ENCODE data around the gene IQUB.
"Not testable (repeated sequence)": the region's sequence is repeated elsewhere in the genome, so short reads cannot be mapped to it uniquely, and the experiment has no call there.

IQUB gene

DNA sequence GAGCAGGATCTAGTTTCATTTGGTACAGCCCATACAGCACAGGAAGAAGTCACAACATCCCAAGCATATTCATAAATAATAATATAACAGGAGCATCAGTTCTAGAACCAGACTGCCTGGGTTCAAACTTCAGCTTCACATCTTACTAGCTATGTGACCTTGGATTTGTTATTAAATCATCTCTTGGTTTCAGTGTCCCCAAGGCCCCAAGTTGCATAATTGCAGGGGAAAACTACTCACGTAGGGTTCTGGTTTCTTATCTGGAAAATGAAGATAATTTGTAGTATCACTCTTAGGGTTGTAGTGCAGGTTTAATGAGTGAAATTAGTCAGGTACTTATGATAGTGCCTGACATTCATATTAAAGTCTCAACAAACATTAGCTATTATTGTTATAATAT lies 5.5 kb upstream of the IQUB start:
- DNase-seq (ENCODE audit: low spot score) = no peak

DNA sequence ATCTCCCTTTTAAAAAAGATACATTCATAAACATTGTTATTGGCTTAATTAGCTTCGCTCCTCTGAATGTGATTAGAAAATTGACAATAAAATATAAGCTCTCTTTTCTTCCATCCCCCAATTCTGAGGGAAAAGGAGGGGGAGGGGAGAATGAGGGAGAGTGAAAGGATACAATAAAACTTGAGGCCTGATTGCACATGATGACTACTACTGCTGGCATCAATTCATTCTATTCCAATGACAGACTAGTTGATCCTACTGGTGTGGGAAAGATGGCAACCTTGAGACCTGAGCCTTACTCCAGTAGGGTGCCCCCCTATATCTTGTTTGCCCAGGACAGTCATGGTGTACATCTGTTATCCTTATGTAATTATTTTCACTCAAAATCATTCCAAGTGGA lies 4.5 kb upstream of the IQUB start:
- no peak for DNase-seq (ENCODE audit: low spot score)

DNA sequence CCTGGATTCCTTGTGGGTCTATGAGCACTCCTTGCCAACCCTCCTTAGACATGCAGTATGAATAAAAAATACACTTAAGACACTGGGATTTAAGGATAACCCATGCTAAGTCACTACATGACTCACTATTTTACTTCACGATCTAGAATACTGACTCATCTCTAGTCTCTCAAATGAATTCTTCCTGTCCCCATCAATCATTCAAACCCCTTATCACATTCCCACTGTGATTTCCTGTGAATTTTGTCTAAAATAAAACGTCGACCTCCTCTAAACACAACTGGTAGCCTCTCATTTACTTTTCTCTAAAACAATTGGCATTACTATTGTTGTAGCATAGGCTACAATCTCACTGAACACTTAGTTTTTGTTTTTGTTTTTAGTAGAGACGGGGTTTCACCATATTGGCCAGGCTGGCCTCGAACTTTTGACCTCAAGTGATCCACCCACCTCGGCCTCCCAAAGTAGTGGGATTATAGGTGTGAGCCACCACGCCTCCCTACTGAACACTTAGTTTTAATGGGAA lies 3.9 kb upstream of the IQUB start:
- no peak for DNase-seq (ENCODE audit: low spot score)

DNA sequence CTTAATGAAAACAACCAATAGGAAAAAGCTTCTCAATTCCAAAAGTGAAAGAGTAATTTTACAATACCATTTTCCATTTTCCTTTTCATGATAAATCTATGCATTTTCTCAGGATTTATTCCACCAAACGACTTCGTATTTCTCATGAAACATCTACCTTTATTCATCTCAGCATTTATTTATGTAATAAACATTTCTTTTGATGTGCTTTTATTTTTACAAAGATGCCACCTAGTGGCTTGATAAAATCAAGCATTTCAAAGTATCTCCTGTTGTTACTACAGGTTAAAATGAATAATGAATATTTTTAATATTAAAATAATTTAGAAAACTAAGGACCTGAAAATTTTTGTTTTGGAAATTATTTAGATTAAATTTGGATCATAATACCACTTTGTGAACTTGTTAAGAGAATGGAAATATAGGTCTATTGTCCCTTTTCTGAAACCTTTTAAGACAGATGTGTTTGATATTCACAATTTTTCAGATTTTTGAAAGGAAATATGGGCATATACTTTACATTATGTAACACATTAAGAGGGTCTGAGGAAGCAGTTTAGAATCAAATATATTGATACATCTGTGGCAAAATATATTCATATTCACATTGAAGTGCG lies 2.7 kb upstream of the IQUB start:
- DNase-seq (ENCODE audit: low spot score) = no peak

DNA sequence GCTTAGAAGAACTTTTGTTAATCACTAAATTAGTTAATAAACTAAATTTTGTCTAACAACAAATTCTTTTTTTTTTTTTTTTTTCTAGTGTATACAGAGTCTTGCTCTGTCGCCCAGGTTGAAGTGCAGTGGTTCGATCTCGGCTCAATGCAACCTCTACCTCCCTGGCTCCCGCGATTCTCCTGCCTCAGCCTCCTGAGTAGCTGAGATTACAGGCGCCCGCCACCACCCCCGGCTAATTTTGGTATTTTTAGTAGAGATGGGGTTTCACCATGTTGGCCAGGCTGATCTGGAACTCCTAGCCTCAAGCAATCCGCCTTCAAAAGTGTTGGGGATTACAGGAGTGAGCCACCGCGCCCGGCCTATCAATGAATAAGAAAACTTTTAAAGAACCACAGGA lies 1.1 kb upstream of the IQUB start:
- DNase-seq (ENCODE audit: low spot score) = no peak

DNA sequence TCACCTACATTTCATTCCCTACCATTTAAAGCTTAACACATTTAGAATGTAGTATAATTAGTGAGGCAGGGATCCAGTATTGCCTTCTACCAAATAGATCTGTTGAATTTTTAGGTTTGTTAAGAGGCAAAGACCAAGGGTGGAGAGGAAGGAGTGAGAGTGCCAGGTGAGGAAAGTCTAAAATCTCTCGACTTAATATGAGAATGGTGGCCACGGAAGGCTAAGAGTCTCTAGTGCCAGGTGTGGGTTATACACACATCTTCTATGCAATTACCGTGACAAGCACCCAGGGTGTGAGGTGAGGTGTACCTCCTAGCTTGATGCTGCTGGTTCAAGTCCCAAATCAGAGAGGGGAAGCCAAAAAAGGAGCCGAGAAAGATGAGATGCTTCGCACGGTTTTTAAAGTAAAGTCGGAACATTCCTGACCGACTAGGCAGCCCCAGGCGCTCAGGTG lies 439 bp downstream of the IQUB start:
- no peak for DNase-seq (ENCODE audit: low spot score)

DNA sequence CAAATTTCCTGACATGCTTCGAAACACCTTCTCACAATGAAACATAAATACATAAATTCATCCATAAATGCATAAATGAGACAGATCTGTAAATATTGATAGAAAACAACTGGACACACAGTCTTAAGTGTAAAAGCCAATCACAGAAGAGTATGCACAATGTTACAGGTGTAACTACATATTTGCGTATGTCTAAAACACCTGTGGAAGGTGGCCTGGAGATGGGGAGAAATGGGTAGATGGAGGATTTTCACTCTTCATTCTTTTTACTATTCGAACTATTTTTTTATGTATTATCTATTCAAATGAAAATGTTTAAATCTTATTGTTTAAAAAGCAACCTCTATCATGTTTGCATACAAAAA lies 860 bp downstream of the IQUB start:
- DNase-seq (ENCODE audit: low spot score) = no peak

DNA sequence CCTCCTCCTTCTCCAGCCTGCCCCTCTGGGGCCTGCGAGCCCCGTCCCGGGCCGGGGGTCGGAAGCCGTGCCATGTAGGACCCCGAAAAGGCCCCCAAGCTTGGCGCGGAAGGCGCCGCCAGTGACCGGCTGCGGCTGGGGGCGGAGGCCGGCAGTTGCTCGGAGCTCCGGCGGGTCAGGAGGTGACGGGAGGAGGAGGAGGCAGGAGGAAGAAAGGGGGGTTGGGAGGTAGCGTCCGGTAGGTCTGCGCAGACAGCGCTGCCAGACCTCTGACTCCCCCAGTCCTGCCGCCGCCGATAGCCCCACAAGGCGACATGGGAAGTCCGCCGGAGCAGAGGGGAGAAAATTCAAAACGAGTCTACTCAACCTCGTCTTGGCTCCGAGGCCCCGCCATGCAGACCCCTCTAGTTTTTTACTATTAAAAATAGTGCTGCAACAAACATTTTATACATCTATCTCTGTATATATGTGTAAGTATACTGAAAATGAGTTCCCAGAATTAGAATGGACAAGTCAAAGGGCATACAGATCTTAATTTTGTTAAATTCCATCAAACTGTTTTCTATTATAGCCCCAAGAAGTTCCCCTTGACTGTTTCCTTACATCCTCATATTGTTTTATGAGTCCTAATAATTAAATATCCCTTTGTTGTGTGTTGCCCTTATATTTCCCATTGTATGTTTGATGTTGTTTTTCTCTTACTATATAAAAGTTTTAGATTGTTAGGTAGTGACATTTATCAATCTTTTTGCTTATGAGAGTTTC lies 1.4 kb downstream of the IQUB start:
- DNase-seq (ENCODE audit: low spot score) = not testable (repeated sequence)

DNA sequence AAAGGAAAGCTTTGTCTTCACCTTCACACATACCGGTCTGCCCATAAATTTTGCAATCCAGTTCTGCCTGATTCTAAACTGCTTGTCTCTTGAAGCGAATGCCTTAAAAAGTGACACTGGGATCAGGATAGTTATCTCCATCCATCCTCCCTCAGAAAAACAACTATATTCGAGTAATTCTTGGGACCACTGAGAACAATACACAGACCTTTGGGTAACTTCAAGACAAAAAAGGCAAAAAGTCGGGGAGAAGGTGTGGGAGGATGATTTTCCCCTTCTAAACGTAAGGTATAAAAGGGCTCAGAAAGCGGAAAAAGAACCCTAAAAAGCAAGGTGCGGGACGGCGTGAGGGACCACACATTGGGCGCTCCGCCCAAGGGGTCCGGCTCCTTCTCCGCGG lies 2.1 kb downstream of the IQUB start:
- not testable (repeated sequence) for DNase-seq (ENCODE audit: low spot score)

DNA sequence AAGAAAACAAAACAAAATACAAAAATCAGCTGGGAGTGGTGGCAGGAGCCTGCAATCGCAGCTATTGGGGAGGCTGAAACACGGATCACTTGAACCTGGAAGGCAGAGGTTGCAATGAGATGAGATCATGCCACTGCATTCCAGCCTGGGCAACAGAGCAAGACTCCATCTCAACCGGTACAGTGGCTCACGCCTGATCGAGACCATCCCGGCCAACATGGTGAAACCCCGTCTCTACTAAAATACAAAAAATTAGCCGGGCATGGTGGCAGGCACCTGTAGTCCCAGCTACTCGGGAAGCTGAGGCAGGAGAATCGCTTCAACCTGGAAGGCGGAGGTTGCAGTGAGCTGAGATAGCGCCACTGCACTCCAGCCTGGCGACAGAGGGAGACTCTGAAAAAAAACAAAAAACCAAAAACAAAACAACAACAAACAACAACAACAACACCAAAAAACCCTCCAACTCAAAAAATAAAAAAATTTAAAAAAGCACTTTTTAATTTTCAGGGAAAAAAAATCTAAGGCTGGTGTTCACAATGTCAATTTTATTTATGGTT lies 4.3 kb downstream of the IQUB start:
- DNase-seq (ENCODE audit: low spot score) = not testable (repeated sequence)

DNA sequence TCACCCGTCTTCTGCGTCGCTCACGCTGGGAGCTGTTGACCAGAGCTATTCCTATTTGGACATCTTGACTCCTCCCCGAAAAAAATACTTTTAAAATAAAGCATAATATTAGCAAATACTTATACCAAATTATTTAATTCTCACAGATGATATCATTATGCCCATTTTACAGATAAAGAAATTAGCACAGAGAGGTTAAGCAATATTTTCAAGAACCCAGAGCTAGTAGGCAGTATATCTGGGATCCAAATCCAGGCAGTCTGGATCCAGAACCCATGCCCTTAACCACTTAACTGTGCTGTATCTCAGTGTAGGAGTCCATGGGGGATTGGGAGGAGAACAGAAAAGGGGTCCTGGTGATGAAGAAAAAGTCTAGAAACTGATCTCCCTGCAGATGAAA lies 6.1 kb downstream of the IQUB start:
- no peak for DNase-seq (ENCODE audit: low spot score)

DNA sequence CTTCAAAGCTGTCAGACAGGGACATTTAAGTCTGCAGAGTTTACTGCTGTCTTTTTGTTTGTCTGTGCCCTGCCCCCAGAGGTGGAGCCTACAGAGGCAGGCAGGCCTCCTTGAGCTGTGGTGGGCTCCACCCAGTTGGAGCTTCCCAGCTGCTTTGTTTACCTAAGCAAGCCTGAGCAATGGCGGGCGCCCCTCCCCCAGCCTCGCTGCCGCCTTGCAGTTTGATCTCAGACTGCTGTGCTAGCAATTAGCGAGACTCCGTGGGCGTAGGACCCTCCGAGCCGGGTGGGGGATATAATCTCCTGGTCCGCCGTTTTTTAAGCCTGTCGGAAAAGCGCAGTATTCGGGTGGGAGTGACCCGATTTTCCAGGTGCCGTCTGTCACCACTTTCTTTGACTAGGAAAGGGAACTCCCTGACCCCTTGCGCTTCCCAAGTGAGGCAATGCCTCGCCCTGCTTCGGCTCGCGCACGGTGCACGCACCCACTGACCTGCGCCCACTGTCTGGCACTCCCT lies 6.6 kb downstream of the IQUB start:
- DNase-seq (ENCODE audit: low spot score) = not testable (repeated sequence)

DNA sequence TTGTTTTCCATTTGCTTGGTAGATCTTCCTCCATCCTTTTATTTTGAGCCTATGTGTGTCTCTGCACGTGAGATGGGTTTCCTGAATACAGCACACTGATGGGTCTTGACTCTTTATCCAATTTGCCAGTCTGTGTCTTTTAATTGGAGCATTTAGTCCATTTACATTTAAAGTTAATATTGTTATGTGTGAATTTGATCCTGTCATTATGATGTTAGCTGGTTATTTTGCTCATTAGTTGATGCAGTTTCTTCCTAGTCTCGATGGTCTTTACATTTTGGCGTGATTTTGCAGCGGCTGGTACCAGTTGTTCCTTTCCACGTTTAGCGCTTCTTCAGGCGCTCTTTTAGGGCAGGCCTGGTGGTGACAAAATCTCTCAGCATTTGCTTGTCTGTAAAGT lies 7.9 kb downstream of the IQUB start:
- not testable (repeated sequence) for DNase-seq (ENCODE audit: low spot score)

DNA sequence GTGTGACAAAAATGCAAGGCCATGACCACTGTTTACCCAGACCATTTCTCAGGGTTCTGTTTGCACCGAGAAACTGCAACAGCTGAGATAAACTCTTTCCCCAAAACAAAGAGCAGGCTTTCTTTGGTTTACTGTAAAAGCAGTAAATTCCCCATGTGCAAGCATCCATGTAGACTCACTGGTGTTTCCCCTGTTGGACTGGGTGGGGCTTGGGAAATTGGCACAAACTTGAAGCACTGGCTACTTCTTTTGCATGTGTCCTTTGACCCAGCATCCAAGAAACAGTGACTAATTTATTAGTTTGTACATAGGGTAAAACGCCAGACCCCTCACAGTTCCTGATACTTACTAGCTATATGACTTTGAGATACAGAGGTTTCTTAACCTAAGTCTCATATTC lies 12.3 kb downstream of the IQUB start:
- peak; percentile 25 for DNase-seq (ENCODE audit: low spot score)

DNA sequence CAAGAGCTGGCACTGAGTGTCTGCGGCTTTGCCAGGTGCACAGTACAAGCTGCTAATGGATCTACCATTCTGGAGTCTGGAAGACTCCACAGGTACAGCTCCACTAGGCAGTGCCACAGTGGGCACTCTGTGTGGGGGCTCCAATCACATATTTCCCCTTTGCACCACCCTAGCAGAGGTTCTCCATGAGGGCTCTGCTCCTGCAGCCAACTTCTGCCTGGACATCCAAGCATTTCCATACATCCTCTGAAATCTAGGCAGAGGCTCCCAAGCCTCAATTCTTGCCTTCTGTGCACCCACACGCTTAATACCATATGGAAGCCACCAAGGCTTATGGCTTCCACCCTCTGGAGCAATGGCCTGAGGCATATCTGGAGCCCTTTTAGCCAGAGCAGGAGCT lies 29.2 kb downstream of the IQUB start:
- no peak for DNase-seq (ENCODE audit: low spot score)

DNA sequence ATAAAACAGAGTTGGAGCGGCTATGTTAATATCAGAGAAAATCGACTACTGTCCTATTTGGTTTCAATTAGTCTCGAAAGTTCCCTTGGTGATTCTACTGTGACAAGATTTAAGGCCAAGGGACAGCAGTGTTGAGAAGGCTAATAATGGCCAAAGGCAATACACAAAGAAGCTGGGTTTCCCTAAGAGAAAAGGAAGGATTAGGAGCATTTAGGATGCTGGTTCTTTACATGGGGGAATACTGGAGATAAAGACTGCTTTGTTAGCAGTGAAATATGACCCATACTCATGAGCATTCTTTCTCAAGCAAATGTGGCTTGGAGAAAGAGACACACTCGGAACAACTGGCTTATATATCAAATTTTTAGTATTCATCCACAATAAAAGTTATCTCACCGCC lies 32.2 kb downstream of the IQUB start:
- no peak for DNase-seq (ENCODE audit: low spot score)

DNA sequence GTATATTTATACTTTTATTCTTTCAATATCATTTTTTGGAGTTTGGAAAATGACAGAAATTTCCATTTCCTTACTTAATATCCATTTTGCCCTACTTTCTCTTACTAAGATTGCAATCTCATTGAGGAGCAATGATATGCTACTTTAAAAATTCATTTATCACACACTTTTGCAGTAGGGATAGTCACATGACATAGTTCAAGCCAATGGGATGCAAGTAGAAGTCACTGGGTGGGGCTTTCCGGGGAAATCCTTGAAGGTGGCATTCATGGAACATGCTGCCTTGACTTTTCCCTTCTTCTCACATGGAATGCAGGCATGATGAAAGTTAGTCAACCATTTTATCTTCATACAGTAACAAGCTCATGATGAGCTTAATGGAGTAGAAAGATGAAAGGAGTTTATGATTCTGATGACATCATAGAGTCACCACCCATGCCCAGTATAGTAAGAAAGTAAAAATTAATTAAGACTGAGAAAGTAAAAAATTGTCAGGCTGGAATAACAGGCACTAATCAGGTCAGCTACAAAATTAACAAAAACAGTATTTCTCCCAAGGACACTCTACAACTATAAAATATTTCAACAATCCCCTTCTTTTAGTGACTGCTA lies 33.4 kb downstream of the IQUB start:
- DNase-seq (ENCODE audit: low spot score) = no peak

DNA sequence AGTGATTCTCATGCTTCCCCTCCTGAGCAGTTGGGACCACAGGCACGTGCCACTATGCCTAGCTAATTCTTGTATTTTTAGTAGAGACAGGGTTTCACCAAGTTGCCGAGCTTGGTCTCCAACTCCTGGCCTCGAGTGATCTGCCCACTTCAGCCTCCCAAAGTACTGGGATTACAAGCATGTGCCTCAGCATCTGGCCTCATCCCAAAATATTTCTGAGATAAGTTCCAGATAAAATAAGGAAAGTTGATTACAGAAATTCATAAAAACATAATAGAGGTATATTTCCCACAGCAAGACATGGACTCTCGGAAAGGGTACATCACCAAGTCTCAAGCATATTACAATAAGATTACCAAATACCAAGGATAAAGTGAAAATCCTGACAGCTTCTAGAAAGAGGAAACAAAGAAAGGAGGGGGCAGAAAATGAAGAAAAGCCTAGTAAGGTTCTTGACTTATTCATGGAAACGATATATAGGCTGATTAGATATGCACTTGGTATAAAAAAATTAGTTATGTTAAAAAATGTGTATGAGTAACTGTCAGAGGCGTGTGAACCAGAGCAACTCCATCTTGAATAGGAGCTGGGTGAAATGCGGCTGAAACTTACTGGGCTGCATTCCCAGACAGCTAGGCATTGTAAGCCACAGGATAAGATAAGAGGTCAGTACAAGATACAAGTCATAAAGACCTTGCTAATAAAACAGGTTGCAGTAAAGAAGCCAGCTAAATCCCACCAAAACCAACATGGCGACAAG lies 35.0 kb downstream of the IQUB start:
- no peak for DNase-seq (ENCODE audit: low spot score)

DNA sequence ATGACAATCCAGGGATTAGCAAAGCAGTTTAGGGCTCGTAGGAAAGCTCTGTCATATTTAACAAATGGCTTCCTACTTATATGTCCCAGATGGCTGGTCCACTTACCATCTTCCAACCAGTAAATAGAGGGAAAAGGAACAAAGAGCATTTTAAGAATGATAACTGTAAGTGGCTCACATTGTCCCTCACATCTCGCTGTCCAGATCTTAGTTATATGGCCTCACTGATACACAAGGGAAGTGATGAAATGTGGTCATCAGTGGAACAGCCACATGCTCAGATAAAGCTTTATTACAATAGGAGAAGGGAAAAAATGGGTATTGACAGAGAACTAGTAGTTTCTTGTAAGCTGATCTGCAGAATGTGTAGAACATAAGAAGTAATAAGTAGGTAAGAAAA lies 35.8 kb downstream of the IQUB start:
- no peak for DNase-seq (ENCODE audit: low spot score)

DNA sequence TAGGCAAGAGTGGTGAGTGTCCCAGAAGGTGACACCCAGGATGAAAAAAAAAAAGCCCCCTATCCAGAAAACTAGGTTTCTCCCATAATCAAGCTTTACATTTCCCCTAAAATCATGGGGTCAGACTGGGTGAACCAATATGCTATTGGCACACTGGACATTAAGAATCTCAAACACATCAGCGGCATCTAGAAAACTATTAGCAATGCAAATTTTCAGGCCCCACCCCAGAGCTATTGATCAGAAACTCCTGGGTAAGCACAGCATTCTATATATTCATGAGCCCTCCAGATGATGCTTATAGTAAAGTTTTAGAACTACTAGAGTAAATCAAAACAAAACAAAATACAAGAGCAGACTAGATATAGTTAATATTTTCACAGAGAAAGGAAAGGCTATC lies 36.4 kb downstream of the IQUB start:
- DNase-seq (ENCODE audit: low spot score) = no peak

DNA sequence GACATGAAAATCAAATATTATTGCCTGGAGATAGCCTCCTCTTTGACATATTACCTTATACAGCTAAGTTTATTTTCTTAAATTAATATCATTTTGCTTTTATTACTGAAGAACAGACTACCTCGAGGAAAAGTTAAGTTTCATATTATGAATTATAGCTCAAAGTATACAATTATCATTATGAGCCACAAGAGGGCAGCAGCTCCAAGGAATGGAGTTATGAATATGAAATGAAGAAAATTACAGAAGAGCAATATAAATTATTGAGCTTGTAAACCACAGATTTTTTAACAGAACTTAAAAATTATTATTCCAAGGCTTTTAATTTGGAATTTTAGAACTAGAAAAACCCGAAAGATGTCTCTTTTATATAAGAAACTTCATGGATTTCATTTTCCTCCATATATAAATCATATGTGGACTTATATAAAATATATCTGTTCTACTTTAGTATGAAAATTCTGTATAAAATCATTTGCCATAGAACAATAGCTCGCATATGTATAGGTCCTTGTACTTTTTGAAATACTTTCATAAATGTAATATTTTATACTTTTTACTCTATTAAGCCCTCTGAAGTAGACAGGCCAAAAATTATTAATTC lies 40.1 kb downstream of the IQUB start:
- no peak for DNase-seq (ENCODE audit: low spot score)

DNA sequence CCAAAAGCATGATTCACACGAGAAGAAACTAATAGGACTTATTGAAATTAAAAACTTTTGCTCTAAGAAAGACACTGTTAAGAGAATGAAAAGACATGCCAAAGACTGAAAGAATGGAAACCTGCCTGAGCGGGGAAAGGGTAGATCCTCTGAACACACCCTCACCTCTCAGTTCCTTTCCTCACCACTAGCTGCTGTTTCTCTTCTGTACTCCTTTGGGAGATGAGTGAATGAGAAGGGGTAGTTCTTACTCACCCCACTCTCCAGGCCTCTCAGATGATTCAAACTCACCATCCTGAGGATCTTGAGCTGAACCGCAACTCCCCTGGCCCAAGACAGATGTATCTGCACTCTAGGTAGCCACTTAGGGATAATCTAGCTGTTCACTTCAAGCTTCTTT lies 41.9 kb downstream of the IQUB start:
- DNase-seq (ENCODE audit: low spot score) = peak; percentile 19

Measured in iPS-NIHi11 (cell line).